GM18951 (cell line): ENCODE measurements around the gene PSAT1.

Experiments used
- POLR2A ChIP-seq: IDR thresholded peaks from 4 replicates; pipeline ENCODE4 v1.6.1; 2011; ENCODE audit warnings: mild to moderate bottlenecking; ENCODE audit not compliant: insufficient read length, insufficient read depth; ENCODE audit errors: extremely low read depth
- in situ Hi-C: fragments of 300-500 bp; cut with MboI; formaldehyde crosslinking; loops from one replicate; pipeline ENCODE4 v1.12.0; 2022; ENCODE audit warnings: low sequenced_read_pairs, mixed read lengths, inconsistent platforms; ENCODE audit not compliant: unreplicated experiment

The PSAT1 gene

GRCh38 chr9:78348848-78349247, 51.9 kb downstream of the PSAT1 start:
- no peak for TF ChIP-seq POLR2A
- in situ Hi-C loops = no loop called here

- no peak for TF ChIP-seq POLR2A
- in situ Hi-C loops = no loop called here
These were observed 54.9 kb downstream of the PSAT1 start for GRCh38 chr9:78351816-78352215.

DNA sequence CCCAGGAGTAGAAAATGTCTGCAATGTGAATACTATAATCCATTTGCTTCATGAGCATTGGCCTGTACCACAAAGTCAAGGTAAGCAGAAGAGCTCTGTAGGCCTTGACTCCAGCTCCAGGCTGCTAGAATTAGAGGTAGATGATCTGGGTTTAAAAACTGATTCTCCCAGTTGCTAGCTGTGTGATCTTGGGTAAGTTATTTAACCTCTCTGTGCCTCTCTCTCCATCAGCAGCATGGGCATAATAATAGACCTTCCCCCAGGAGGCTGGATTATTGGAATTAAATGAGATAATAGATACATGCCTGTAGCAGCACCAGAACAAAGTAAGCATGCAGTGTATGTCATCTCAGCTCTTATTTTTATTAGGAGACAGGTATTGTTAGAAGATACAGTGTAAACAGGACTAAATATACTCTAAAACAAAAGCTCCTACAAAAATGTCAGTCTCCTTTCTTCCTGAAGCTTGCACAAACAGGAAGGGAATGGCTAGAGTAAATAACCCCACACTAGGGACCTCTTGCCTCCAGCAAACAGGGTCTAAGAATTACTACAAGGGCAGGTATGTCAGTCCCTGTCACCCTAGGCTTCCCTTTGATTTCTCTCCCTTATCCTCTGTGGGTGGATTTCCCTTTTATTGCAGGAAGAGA, 57.5 kb downstream of the PSAT1 start:
- TF ChIP-seq POLR2A = no peak
- in situ Hi-C loops = no loop called here

- no peak for TF ChIP-seq POLR2A
- in situ Hi-C loops = no loop called here
These were observed 58.1 kb downstream of the PSAT1 start for GRCh38 chr9:78354989-78355388.

DNA sequence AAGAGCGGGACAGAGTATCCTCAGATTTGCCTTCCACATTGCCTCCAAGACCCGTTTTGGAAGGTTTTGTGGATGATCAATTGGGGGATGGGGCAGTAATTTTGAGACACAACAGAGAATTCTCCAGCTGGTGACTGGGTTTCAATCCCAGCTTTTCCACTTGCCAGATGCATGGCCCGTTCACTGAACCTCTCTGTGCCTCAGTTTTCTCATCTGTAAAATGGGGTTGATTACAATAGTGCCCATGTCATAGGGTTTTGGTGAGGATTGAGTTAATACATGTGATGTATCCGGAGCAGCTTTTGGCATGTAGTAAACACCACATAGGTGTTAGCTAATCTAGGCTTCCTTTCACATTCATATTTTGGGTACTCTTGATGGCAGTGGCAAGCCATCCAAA, 59.7 kb downstream of the PSAT1 start:
- TF ChIP-seq POLR2A = no peak
- in situ Hi-C loops = no loop called here

DNA sequence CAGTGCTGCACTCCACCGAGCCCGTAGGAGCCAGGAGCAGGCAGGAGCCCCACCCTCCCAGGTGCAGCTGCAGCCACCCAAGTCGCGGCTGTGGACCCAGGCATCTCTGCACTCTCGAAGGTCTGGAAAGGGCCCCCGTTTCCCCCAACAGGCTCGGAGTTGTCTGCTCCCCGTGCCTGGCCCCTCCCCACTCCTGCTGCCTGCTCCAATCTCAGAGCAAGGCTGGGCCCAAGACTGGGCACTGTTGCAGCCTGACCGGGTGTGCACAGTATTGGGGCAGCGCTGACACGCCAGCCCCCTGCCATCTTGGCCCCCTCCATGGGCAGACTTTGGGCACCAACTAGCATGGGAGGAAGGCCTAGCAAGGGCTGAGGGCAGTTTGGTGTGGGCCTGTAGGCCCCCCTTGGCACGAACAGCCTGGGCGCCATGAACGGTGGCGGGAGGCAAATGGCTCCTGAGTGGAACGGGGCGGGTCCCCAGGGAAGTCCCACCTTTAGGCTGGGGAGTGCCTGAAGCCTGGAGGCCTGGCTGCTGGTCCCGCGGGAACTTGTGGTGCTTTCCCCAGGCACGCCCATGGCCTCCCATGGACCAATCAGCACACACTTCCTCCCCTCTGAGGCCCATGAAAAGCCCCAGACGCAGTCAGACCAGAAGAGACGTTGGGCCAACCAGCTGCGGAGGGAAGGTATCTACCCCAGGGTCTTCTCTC, 60.4 kb downstream of the PSAT1 start:
- TF ChIP-seq POLR2A = no peak
- in situ Hi-C loops = no loop called here

DNA sequence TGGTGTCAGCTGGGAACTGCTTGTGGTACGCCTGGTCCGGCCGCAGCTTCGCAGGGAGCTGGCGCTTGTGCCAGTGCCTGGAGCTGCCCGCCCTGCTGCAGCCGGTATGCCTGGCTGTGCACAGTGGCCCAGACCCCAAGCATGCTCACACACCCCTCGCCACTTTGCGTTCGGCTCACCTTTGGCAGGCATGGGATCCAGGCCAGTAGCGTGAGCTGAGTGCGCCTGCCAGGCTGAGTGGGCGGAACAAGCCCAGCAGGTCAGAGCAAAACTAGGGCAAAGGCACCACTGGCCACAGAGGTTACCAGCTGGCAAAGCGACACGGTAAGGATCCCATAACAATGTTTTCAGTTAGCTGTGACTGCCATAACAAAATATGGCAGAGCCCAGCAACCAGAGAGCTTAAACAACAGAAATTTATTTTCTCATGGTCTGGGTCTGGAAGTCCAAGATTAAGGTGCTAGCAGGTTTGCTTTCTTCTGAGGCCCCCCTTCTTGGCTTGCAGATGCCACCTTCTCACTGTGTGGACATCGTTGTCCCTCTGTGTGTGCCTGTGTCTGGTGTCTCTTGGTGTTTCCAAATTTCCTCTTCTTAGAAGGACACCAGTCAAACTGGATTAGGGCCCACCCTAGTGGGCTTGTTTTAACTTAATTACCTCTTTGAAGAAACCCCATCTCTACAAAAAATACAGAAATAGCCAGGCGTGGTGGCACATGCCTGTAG, 61.6 kb downstream of the PSAT1 start:
- no peak for TF ChIP-seq POLR2A
- in situ Hi-C loops = no loop called here

GRCh38 chr9:78363221-78363620, 66.3 kb downstream of the PSAT1 start:
- TF ChIP-seq POLR2A = no peak
- in situ Hi-C loops = no loop called here

DNA sequence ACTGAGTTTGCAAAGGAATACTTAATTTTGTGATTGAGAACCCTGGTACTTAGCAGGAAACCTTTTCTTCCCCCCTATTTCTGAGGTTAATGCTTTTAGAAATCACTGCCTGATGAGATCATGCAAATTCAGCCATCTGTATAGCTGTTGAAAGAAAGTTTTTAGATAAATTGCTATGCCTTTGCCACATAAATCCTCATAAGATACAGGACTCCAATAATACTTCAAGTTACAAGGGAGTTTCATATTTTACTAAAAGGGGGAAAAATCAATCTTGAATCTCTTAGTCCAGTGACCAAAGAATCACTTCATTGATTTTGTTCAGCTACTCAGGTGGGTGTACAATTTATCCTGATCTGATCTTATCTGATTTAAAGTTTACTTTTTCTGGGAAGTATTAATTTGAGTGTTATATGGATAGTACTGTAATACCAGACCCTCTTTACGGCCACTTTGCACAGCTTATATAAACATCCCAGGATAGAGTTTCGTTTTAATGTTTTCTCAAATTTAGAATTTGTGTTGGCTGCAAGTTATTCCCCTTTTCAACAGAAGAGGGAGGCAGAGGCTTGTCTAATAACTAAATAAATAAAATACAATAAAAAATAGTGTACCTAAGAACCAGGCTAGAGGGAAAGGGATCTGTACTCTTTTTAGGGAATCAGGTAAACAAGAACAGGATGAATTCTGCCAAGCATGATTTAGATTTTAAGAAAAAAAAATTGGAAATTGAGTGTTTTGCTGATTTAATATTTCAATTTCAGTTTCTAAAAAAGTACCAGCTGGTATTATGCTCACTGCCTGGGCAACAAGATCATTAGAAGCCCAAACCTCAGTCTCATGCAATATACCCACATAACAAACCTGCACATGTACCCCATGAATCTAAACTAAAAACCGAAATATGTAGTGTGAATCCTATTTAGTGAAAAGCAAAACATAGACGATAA, 69.1 kb downstream of the PSAT1 start:
- in situ Hi-C loops = no loop called here
- TF ChIP-seq POLR2A = no peak

GRCh38 chr9:78366827-78367226, 69.9 kb downstream of the PSAT1 start:
- TF ChIP-seq POLR2A = no peak
- in situ Hi-C loops = no loop called here

DNA sequence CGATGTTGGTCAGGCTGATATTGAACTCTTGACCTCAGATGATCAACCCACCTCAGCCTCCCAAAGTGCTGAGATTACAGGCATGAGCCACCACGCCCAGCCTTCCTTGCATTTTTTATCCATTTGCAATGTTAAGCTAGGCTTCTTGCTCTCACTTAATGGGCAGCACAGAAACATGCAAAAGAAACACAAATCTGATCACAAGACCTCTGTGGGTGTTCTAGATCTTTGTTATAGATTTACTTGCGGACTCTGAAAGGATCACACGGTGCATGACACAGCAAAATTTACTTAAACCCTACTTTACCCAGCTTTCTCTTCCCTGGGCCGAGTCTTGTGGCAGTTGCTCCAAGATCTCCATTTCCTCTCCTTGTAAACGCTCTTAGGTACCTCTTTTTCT, 71.3 kb downstream of the PSAT1 start:
- TF ChIP-seq POLR2A = no peak
- in situ Hi-C loops = no loop called here

DNA sequence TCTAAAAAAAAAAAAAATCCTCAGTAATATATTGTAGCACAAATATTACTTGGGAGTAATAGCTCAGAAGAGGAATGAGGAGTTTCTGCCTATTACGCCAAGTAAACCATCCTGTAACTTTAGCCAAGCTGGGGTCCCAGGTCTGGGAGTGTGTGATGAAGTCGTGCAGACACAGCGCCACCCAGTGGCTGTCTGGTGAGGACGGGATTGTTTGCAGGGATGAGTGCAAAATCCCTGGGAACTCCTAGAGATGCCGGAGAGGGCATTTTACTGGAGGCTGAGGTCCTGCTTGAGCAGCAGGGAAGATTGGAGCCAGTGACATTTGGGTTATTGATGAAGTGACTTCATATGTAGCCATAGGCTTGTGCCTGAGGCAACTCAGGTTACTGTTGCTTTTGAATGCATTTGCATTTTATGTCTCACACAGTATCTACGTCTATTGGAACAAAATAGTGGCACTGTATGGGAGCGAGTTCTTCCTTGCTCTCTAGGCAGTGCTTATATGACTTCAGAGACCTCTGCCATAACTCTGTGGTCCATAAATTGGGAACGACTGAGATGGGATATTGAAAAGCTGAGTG, 72.8 kb downstream of the PSAT1 start:
- TF ChIP-seq POLR2A = no peak
- in situ Hi-C loops = no loop called here
